Glomerular visceral epithelial cell (primary cell): ENCODE data around the gene GOLGB1.

Source experiments
- DNase-seq: peaks from one replicate; pipeline ENCODE4 v3.0.0-alpha.2; 2016; ENCODE audit errors: extremely low spot score

GOLGB1 gene

GRCh38 chr3:121642601-121643314, 106.8 kb downstream of the GOLGB1 start:
- no peak for DNase-seq

- no peak for DNase-seq
These were observed 108.4 kb downstream of the GOLGB1 start for GRCh38 chr3:121641127-121641526.

- DNase-seq = no peak
These were observed 111.6 kb downstream of the GOLGB1 start for GRCh38 chr3:121637922-121638321.

- no peak for DNase-seq
These were observed 119.2 kb downstream of the GOLGB1 start for GRCh38 chr3:121630355-121630754.

GRCh38 chr3:121629601-121630000, 119.9 kb downstream of the GOLGB1 start:
- no peak for DNase-seq

- DNase-seq = no peak
These were observed 121.9 kb downstream of the GOLGB1 start for GRCh38 chr3:121627622-121628021.

- no peak for DNase-seq
These were observed 122.3 kb downstream of the GOLGB1 start for GRCh38 chr3:121627211-121627610.

- DNase-seq = no peak
These were observed 123.0 kb downstream of the GOLGB1 start for GRCh38 chr3:121626495-121626894.

GRCh38 chr3:121624147-121624899, 125.2 kb downstream of the GOLGB1 start:
- DNase-seq = no peak

- DNase-seq = no peak
These were observed 128.1 kb downstream of the GOLGB1 start for GRCh38 chr3:121621491-121621890.

- no peak for DNase-seq
These were observed 129.8 kb downstream of the GOLGB1 start for GRCh38 chr3:121619691-121620090.
